ENCODE data around the gene NDUFB4.

NDUFB4 gene

GRCh38 chr3:120596116-120596852 lies at the start of gene NDUFB4:
Gene NDUFB4, plus strand, starts transcription at chr3:120596336. Its CDS starts 24 bp downstream, at chr3:120596360.
- peak; percentile 97 to 99 for DNase-seq

GRCh38 chr3:120550546-120550945 lies 45.6 kb upstream of the NDUFB4 start:
- no peak for DNase-seq

- no peak for DNase-seq
Measured at GRCh38 chr3:120552184-120553172, 43.7 kb upstream of the NDUFB4 start.

- DNase-seq = no peak
Measured at GRCh38 chr3:120554812-120555606, 41.1 kb upstream of the NDUFB4 start.

- DNase-seq = no peak
Measured at GRCh38 chr3:120555657-120556509, 40.3 kb upstream of the NDUFB4 start.

- no peak for DNase-seq
Measured at GRCh38 chr3:120557115-120557514, 39.0 kb upstream of the NDUFB4 start.

GRCh38 chr3:120558771-120559241 lies 37.3 kb upstream of the NDUFB4 start:
- DNase-seq = peak; percentile 91 to 94

- DNase-seq = no peak
Measured at GRCh38 chr3:120559242-120560061, 36.7 kb upstream of the NDUFB4 start.

GRCh38 chr3:120560304-120561250 lies 35.6 kb upstream of the NDUFB4 start:
- no peak for DNase-seq

GRCh38 chr3:120561251-120562045 lies 34.7 kb upstream of the NDUFB4 start:
- DNase-seq = peak; percentile 68 to 79

- no peak for DNase-seq
Measured at GRCh38 chr3:120563356-120564022, 32.6 kb upstream of the NDUFB4 start.

GRCh38 chr3:120566243-120566975 lies 29.7 kb upstream of the NDUFB4 start:
- DNase-seq = no peak

GRCh38 chr3:120567370-120568201 lies 28.6 kb upstream of the NDUFB4 start:
- peak in 1 of 2 donors; percentile 17 for DNase-seq

GRCh38 chr3:120568202-120568531 lies 28.0 kb upstream of the NDUFB4 start:
- no peak for DNase-seq

- DNase-seq = no peak
Measured at GRCh38 chr3:120568598-120568997, 27.5 kb upstream of the NDUFB4 start.

GRCh38 chr3:120569222-120570057 lies 26.7 kb upstream of the NDUFB4 start:
- DNase-seq = no peak
